Gastrocnemius medialis (tissue), 4 donors: Measurements from ENCODE around the gene IGFL4. TPM values are rescaled to one million over a fixed set of nuclear protein-coding genes. Genes with fewer than 3 reads are reported as not detected.

Experiments
- ATAC-seq, 2 donors: fragments of 150-250 bp; one replicate each; pipeline ENCODE4 v1.9.1; 2016
- DNase-seq, 2 donors: peaks; one replicate each; pipeline ENCODE4 v3.0.0-alpha.2; 2019
- H3K27ac ChIP-seq, 4 donors: fragments of 200-600 bp; sonication (generic); 1 replicate in 1 of 4; 2 replicates in 3 of 4; pipeline ENCODE4 v1.5.1; 2016 to 2018; ENCODE audit warnings: mild to moderate bottlenecking in 2 of 4, moderate library complexity in 1 of 4
- H3K27me3 ChIP-seq, 3 donors: fragments of 200-600 bp; sonication (generic) in 2 of 3; 1 replicate in 1 of 3; 2 replicates in 2 of 3; pipeline versions ENCODE4 v1.5.1 to v1.6.0; 2016 to 2019; ENCODE audit warnings: mild to moderate bottlenecking in 1 of 3, moderate library complexity in 1 of 3
- H3K36me3 ChIP-seq, 2 donors: fragments of 200-600 bp; sonication (generic) in 1 of 2; one replicate each; pipeline ENCODE4 v1.5.1; 2017 to 2018
- H3K4me1 ChIP-seq, 2 donors: fragments of 200-600 bp; sonication (generic) in 1 of 2; one replicate each; pipeline ENCODE4 v1.5.1; 2016 to 2017; ENCODE audit warnings: mild to moderate bottlenecking in 2 of 2
- H3K4me3 ChIP-seq, 4 donors: fragments of 200-600 bp; sonication (generic) in 3 of 4; 1 replicate in 1 of 4; 2 replicates in 3 of 4; pipeline ENCODE4 v1.5.1; 2016 to 2019; ENCODE audit warnings: mild to moderate bottlenecking in 2 of 4
- H3K9me3 ChIP-seq, 3 donors: fragments of 200-600 bp; sonication (generic) in 2 of 3; 1 replicate in 1 of 3; 2 replicates in 2 of 3; pipeline ENCODE4 v1.5.1; 2016 to 2019
- CTCF ChIP-seq, 5 experiments: fragments of 450-650 bp in 3 of 5; fragments of 200-600 bp in 2 of 5; sonication (generic) in 2 of 5; IDR thresholded peaks in 4 of 5; conservative IDR thresholded peaks in 1 of 5; 1 replicate in 4 of 5; 2 replicates in 1 of 5; pipeline ENCODE4 v1.5.1; 2016 to 2019; ENCODE audit warnings: antibody characterized with exemption in 5 of 5, mild to moderate bottlenecking in 3 of 5, moderate library complexity in 3 of 5
- POLR2A ChIP-seq, 2 donors: fragments of 450-650 bp; IDR thresholded peaks; one replicate each; pipeline ENCODE4 v1.6.1; 2017; ENCODE audit warnings: antibody characterized with exemption in 2 of 2, mild to moderate bottlenecking in 2 of 2, moderate library complexity in 2 of 2
- in situ Hi-C, 4 donors: fragments of 200-750 bp; cut with MboI; loops; one replicate each; pipeline versions ENCODE4 v1.15.0 to v1.8.0; 2017; ENCODE audit warnings: low sequenced_read_pairs in 4 of 4
- intact Hi-C: fragments of 100-400 bp; cut with DNase I; formaldehyde crosslinking; loops from one replicate; pipeline ENCODE4 v1.15.1; 2023; ENCODE audit warnings: low total_unique reads
- total RNA-seq, 4 donors: library from RNA; depleted of rRNA; stranded (reverse); fragments of >200 nt; gene quantifications; one replicate each; pipeline versions ENCODE4 v1.1.0 to v1.2.3, GENCODE V29; 2016

IGFL4 gene
- total RNA-seq, 4 donors from 2014 or later, result not detected

GRCh38 chr19:46018729-46019251 is 22.0 kb downstream of the IGFL4 start:
- H3K27me3 ChIP-seq, result peaks cover 38 to 48% (median 38%) of the 10 kb centered on the region in 3 donors
- no peak for ATAC-seq
- H3K9me3 ChIP-seq, result no peaks in the 10 kb centered on the region
- no peak overlapping the region for H3K4me3 ChIP-seq
- no peak for TF ChIP-seq CTCF (IDR thresholded peaks at IDR 0.05 in 4 of 5, conservative IDR thresholded peaks at IDR 0.05 in 1 of 5)
- no peak for TF ChIP-seq POLR2A (IDR thresholded peaks at IDR 0.05)
- H3K27ac ChIP-seq, result no peak overlapping the region
- DNase-seq, result no peak
- no peaks in the 10 kb centered on the region for H3K36me3 ChIP-seq
- in situ Hi-C loops, result no loop called here
- H3K4me1 ChIP-seq, result peaks cover 0 to 15% of the 10 kb centered on the region in 2 donors
- intact Hi-C loops, result loop anchor here (5.0 kb wide), 2 partner anchors 91 to 201 kb away; partner anchors contain the start of gene RSPH6A

GRCh38 chr19:46017874-46018675 is 22.7 kb downstream of the IGFL4 start:
- in situ Hi-C loops, result no loop called here
- ATAC-seq, result no peak
- TF ChIP-seq CTCF (IDR thresholded peaks at IDR 0.05 in 4 of 5, conservative IDR thresholded peaks at IDR 0.05 in 1 of 5), result no peak
- TF ChIP-seq POLR2A (IDR thresholded peaks at IDR 0.05), result no peak
- DNase-seq, result no peak
- intact Hi-C loops, result loop anchor here (1.0 to 5.0 kb wide), 4 partner anchors 23 to 201 kb away; partner anchors contain the start of genes CCDC61 and RSPH6A
- Histone ChIP-seq H3K36me3 (no peaks in the 10 kb centered on the region), H3K4me3 (no peak overlapping the region), H3K27me3 (peaks cover 38 to 48% (median 40%) of the 10 kb centered on the region in 3 donors), H3K9me3 (no peaks in the 10 kb centered on the region), H3K4me1 (peaks cover 0 to 15% of the 10 kb centered on the region in 2 donors), H3K27ac (no peak overlapping the region)

DNA sequence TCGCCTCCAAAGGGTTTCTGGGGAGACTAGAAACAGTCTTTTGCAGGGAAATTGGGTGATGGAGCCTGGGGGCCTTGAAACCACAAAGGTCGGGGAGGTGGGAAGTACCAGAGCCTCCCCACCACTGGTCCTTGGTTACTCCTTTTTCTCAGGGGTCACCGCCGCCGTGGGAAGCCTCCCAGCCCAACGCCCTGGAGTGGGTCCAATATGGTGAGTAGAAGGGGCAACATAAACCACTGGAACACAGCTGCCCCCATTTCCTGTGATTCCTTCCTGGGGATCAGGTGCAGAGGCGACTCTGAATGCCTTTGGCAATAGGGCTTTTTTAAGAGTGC is 23.7 kb downstream of the IGFL4 start:
- Histone ChIP-seq H3K4me3 (peak overlapping the region in 1 of 4 donors; percentile 68), H3K9me3 (no peaks in the 10 kb centered on the region), H3K27me3 (peaks cover 37 to 43% (median 38%) of the 10 kb centered on the region in 3 donors), H3K4me1 (peaks cover 0 to 15% of the 10 kb centered on the region in 2 donors), H3K36me3 (no peaks in the 10 kb centered on the region), H3K27ac (no peak overlapping the region)
- in situ Hi-C loops, result no loop called here
- intact Hi-C loops, result loop anchor here (1.0 to 5.0 kb wide), 4 partner anchors 22 to 200 kb away; partner anchors contain the start of genes CCDC61 and RSPH6A
- no peak for TF ChIP-seq CTCF (IDR thresholded peaks at IDR 0.05 in 4 of 5, conservative IDR thresholded peaks at IDR 0.05 in 1 of 5)
- no peak for TF ChIP-seq POLR2A (IDR thresholded peaks at IDR 0.05)
- peak in 1 of 2 donors; percentile 12 for ATAC-seq
- DNase-seq, result no peak

DNA sequence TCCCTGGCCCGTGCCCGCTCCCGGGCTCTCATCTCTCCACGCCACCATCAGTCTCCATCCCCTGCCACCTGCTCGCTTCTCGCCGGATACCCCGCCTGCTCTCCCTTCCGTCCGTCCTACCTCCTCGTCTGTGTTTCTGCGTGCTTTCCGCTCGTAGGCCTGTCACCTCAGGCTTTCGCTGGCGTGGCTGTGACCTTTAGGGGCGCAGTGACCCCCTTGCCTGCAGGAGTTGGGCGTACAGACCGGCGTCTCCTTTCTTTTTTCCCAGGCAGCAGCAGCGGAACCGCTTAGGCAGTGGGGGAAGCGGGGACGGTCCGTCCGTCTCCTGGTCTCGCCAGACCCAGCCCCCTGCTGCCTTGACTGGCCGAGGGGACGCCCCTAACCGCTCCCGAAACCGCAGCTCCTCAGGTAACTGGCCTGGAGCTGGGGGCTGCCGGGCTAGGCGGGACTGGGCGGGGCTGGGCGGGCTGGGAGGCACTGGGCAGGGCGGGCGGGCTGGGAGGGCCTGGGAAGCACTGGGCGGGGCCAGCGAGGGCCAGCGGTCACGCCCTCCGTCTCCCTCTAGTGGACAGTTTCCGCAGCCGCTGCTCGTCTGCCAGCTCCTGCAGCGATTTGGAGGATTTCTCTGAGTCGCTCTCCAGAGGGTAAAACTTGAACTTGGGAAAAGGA is 24.2 kb downstream of the IGFL4 start:
- peak overlapping the region in 2 of 4 donors; percentile 9 to 37 for H3K27ac ChIP-seq
- peaks cover 38 to 41% (median 38%) of the 10 kb centered on the region in 3 donors for H3K27me3 ChIP-seq
- ATAC-seq (peak; percentile 85 to 87), DNase-seq (peak; percentile 52 to 60)
- in situ Hi-C loops (no loop called here), intact Hi-C loops (loop anchor here (1.0 to 5.0 kb wide), 4 partner anchors 22 to 199 kb away; partner anchors contain the start of genes CCDC61 and RSPH6A)
- H3K4me1 ChIP-seq, result peaks cover 0 to 15% of the 10 kb centered on the region in 2 donors
- TF ChIP-seq CTCF (IDR thresholded peaks at IDR 0.05 in 4 of 5, conservative IDR thresholded peaks at IDR 0.05 in 1 of 5), result peak; percentile 37 to 91 (median 69)
- TF ChIP-seq POLR2A (IDR thresholded peaks at IDR 0.05), result no peak
- H3K4me3 ChIP-seq, result peak overlapping the region; percentile 64 to 92 (median 71)
- H3K36me3 ChIP-seq, result no peaks in the 10 kb centered on the region
- no peaks in the 10 kb centered on the region for H3K9me3 ChIP-seq
